Measurements from ENCODE around the gene FGF23.
A peak's percentile ranks its signal among the peaks of the same experiment; 100 is the strongest.

The FGF23 gene

DNA sequence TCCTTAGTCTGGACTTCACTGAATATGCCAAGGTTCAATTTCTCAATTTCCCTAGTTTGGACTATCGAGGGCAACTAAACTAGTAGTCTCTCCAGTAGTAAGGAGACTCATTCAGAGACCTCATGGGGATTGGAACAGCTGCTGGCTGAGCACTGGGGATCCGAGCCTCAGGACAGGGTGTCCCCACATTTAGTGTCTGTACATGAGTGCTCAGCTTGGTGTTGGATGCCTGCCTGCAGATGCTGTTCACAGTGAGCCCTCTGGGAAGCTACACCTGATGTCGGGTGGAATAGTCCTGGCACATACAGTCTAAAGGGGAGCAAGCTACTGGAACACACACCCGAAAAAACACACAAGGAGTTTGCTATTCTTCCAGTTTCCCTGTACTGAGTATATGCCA is 820 bp upstream of the FGF23 start:
- no peak for DNase-seq

DNA sequence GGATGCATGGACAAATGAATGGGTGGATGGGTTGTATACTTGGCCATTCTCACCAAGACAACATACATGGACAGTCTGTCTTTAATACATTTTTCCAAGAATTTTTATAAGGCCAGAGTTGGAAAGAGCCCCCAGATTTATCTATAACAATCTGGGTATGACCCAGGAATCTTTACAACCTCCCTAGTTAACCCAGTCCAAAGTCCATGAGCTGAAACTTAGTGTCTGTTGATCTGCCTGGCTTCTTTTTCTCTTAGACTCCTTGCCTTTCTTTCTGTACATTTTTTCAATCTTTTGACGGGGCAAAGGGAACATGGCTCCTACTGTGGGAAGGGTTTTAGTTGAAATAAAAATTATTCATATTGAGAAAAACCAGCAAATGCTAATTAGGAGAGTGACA is 740 bp downstream of the FGF23 start:
- no peak for DNase-seq

DNA sequence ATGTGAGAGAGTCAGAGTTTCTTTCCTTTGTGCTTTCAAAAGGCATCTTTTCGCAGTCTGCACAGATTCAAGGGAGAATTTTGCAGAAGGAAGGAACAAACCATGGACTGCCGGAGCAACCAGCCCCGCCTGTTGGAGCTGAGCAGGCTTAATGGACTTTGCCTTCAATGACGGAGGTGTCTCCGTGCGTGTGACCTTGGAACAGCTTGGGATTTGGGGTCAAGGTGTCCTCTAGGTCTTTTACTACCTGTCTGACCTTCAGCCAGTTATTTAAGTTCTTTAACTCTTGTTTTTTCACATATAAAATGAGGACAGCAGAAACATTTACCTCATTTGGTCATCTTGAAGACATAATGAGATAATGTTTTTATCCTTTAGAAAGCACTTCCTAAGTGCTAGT is 4.1 kb downstream of the FGF23 start:
- DNase-seq: no peak

DNA sequence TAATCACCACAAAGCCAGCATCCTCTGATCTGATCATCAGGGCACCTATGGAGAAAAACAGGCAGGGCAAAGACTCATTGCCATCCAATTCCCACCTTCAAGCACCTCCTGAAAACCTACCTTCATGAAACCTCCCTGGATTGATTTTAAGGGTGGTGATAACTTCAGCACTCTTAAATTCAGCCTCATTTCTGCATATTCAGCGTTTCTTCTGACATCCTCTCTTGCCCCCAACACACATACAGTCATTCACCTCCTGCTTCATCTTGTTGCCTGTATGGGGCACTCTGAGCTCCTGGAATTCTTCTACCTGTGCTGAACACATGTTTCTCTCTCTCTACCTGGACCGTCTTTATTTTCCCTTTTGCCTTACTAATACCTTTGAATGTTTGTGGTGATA is 6.9 kb downstream of the FGF23 start:
- DNase-seq: no peak

DNA sequence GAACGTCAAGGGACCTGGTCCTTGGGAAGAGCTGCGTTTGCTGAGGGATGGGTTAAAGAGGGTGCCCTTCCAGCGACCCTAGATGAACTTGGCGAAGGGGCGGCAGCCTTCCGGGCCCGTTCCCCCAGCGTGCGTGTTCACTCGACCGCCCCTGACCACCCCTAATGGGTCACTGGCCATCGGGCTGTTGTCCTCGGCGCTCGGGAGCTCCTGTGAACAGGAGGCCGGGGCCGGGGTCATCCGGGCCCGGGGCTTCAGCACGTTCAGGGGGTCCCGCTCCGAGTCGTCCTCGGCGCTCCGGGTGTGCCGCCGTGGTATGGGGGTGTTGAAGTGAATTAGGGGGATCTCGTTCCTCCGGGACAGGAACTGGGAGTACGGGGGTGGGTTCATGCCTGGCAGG is 9.2 kb downstream of the FGF23 start:
- no peak for DNase-seq

DNA sequence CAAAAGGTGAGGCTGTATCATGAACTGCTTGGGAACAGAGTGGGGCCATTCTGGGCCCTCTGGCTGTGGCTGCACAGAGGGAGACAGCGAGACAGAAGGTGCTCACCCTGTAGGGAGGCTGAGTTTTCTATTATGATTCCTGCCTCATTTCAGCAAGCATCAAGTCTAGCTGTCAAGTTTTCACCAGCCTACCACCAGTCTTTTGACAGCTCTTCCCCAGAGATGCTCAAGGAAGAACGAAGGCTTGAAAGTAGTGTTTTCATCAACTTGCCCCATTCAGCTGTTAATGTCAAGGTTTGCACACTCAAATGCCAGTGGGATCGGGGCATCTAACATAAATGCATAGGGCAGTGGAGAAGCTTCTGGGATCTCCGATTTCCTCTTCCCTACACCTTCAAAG is 10.0 kb downstream of the FGF23 start:
- no peak for DNase-seq

DNA sequence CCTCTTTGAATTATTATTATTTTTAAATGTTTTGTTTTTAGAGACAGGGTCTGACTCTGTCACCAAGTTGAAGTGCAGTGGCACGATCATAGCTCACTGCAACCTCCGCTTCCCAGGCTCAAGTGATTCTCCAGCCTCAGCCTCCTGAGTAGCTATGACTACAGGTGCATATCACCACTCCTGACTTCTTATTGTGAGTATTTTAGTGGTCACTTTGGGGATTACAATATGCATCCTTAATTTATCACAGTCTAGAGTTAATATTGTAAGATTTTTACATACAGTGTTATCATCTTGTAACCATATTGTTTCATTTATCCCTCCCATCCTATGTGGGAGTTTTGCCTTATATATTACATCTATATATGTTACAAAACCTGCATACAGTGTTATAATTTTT is 13.4 kb downstream of the FGF23 start:
- no peak for DNase-seq

DNA sequence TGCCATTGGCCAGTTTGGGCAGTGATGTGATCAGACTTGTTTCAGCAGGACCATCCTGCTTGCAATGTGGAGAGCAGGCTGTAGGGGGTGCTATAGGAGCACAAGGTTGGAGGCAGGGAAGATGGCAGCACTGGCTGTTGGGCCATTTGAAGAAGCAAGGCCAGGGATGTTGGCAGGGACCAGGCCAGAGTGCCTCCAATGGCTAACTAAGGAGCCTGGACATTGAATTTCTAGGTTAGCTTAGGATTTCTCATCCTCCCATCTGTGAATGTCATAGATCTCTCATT is 23.5 kb downstream of the FGF23 start:
- DNase-seq: no peak

DNA sequence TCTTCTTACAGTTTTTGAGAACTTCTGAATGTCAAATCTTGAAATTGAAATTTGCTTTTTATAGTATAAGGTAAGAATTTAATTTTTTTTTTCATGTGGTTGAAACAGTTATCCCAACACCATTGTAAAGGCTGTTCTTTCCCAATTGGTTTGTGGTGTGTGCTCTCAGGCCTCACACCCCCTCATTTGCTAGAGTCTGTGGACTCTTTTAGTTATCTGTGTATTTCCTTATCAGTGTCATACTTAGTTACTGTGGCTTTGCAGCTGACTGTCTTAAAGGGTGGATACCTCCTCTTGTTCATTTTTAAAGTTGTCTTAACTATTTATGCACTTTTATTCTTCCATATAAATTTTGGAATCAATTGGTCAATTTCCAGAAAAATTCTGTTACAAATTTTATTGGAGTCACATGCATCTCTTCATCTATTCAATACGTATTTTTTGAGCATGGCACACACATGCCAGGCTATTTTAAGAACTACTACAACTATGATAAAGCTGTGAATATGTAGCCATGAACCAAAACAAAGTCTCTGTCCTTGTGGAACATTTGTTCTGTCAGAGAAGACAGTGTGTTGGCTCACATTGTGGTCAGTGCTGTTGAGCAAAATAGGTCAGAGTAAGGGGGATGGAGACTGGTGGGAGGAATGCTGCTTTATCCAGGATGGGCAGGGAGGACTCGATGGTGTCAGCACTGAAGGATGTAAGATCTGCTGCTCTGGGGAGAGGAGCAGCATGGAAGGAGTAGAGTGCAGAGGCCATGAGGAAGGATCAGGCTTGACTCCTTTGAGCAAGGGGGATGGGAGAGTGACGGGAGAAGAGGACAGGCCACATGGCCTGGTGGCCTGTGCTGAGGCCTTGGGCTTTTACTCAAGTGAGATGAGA is 24.1 kb downstream of the FGF23 start:
- DNase-seq: no peak

DNA sequence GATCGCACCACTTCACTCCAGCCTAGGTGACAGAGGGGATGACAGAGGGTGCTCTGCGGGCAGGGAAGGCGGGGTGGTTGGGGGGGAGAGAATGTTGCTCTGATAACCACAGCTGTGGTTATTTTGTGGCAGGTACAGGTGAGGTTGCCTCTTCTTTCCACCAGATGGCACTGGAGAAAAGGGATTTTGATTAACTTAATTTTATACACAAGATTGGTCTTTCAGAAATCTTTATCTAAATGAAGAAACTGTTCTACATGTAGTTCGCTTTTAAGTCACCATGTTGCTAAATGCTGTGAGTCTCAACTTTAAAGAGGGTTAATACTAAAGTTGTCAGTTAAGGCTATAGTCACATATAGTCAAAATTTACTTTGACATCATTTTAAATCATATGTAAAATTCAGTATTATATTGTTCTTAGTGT is 25.7 kb downstream of the FGF23 start:
- DNase-seq: peak; percentile 1

DNA sequence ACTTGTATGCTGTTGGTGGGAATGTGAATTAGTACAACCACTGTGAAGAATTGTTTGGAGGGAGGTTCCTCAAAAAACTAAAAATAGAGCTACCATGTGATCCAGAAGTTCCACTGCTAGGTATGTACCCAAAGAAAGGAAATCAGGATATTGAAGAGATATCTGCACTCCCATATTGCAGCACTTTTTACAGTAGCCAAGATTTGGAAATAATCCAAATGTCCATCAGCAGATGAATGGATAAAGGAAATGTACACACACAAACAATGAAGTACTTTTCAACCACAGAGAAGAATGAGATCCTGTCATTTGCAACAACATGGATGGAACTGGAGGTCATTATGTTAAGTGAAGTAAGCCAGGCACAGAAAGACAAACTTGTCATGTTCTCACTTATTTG is 32.6 kb downstream of the FGF23 start:
- no peak for DNase-seq

DNA sequence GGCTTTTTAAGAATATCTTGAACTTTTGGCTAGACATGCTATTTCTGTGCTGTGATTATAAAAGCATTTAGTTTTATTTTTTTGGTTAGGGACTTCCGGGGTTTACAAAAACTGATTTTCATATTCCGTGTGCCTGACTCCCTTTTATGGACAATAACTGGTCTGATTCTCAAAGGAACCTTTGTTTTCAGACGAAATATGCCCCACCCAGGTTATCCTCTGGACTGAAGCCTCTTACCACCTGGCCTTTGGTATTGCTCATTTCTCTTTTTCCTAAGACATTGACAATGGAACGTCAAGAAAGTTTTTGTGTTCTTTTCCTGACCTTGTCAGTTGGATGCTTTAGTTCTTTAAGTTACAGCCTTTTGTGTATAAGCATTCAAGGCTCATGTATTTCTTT is 47.7 kb downstream of the FGF23 start:
- DNase-seq: no peak

DNA sequence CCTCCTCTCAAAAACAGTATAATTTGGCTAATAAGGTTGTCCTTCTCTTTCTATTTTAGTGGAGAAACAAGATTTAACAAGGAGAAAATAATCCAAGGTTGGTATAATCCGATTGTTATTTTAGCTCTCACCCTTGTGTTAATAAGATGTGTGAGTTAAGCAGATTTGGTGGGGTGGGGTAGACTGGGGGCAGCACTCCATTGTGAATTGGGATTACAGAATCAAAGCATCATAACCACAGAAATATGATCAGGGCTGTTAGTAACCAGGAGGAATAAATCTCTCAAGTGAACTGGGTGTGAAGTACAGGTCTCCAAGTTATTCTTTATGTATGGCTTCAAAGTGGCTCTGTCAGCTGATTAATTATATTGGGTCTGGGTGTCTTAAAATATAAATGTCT is 48.3 kb downstream of the FGF23 start:
- DNase-seq: no peak

DNA sequence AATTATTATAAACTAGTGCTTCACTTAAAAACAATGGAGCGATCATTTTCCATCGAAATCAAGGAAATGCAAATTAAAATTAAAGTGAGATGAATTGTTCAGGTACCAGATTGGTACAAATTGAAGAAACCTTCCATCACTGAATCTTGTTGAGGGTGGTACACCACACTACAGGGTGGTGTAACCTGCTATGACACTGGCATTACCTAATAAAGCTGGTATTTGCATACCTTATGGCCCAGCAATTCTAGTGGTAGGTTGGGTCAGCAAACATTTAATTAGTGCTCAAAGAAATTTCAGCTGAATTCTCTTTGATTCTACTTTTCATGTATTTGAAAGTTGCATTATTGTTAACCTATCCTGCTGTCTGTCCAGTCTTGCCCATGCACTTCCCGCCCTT is 49.3 kb downstream of the FGF23 start:
- DNase-seq: no peak

DNA sequence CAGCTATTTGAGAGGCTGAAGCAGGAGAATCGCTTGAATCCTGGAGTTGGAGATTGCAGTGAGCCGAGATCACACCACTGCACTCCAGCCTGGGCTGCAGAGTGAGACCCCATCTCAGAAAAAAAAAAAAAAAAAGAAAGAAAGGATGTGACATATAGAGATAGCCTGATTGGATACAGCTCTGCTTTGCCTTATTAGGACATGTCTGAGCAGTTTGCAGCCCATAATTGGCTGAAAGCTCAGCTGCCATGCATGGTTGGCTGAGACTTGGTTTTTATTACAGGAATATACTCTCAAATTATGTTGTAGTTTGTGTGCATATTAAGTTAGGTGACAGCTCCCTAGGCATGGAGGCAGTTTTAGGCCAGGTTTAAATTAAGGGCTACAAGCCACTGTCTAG is 52.2 kb downstream of the FGF23 start:
- DNase-seq: no peak

DNA sequence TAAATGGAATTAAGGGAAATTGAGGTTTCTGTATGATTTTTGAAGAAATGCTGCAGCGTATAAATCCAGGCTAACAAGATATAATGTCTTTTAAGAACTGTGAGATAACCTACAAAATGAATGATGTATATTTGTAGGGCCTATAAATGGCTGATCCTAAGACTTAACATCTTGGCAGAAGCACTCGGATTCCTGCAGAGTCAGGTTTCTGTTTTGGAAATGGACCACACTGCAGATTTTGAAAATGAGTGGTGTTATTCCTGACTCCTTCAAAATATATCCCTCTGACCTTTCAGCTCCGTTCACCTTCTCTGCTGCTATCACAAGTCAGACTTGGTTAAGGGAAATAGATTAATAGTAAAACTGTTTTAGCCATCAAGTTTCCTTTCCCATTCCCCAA is 53.5 kb downstream of the FGF23 start:
- DNase-seq: no peak

DNA sequence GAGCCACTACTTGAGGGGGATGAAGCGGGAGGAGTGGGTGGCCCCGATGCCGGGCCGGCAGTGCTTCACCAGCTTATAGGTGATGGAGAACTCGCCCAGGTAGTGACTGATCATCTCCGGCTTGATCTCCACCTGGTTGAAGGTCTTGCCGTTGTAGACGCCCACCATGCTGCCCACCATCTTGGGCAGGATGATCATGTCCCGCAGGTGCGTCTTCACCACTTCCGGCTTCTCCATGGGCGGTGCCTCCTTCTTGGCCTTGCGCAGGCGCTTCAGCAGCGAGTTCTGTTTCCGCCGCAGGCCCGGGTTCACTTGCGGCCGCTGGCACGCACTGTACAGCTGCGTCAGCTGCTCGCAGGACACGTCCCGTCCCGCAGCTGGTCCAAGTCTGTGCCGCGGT is 55.1 kb downstream of the FGF23 start:
- no peak for DNase-seq

DNA sequence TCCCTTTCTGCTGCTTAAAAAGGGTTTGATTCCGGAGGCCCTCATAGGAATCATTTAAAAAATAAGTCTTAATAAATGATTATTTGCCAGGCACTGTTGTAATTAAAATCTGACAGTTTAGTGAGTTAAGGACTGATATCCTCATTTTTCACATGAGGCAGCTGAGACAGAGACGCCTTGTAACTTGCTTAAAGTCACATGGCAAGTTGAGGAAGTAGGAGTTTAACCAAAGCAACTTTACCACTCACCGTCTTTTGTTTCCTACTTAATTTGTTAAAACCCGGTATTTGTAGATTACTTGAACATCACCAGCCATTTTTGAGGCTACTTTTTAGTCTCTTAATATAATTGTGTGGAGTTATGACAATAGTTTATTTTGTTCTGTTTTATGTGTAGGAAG is 56.1 kb downstream of the FGF23 start:
- DNase-seq: no peak

DNA sequence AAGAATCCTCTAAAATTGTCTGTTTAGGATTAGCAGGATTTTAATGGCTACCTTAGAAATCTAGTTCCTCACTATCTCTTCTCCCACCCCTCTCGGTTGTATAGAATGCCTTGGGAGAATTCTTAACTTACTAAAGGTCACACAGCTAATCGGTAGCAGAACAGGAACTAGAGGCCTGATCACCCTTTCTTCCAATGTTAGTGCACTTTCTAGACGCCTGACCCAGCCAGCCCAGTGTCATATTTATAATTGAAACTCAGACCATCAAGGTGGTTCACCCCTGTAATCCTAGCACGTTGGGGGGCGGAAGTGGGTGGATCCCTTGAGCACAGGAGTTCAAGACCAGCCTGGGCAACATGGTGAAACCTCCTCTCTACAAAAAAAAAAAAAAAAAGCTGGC is 56.8 kb downstream of the FGF23 start:
- DNase-seq: no peak

DNA sequence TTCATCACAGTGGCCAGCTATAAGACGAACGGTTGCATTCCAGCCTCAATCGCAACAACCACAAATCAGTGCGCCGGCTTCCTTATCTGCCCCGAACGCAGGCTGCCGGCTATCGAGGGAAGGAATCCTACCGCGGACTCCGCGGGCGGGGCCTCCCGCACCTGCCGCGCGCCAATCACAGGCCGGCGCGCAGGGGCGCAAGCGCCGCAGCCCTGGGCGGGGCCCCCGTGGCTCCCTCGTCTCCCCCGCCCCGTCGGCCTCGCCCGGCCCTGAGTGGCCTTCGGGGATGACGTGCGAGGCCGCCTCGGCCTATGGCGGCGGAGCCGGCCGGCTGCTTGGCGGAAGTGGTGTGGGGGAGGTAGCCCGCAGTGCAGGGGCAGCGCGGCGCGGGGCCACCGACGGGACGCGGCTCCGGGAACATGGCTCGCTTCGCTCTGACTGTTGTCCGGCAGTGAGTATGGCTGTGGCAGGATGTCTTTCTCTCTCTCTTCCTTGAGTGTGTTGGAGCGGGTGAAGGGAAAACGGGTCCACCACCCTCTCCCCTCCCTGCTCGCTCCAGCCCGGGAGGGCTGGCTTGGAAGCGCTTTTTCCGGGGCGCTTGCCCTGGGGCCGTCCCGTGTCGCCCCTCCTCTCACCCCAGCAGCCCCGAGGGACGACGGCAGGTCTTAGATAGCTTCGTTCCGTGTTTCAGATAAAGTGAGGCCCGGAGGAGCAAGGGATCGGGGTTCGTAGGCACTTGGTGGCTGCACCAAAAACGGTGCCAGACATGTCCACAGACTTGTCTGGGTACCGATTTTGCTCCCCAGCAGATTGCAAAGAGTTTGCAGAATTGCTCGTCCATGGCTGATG is 58.4 kb downstream of the FGF23 start, which contains the start of gene TIGAR:
Gene TIGAR, plus strand, starts transcription at position 361 of the 849 bp plus-strand sequence. Its CDS starts 59 bp downstream, at position 420.
- peak; percentile 88 for DNase-seq

DNA sequence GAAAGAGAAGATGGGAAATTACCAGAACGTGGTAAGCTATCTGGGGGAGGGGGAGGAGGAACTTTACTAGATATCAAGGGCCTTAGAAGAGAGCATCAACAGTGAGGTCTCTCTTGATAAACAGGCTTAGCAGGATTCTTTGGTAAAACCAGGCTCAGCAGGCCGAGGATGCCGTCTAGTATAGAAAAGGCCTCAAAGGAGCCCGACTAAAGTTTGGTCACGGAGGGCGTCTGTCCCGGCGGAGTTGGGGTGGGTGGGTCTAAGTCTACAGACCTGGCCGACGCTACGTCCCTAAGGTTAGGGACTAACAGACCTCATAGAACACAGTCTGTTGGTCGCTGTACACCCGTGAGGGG is 59.0 kb downstream of the FGF23 start:
- DNase-seq: peak; percentile 51
